ENCODE data around the gene ABRAXAS1.

Gene ABRAXAS1

GRCh38 chr4:83454686-83455085 lies 30.2 kb downstream of the ABRAXAS1 start:
- no peak for DNase-seq (ENCODE audit: low read depth in 2 of 3, low spot score in 1 of 3)

- DNase-seq (ENCODE audit: low read depth in 2 of 3, low spot score in 1 of 3): no peak
Observed at GRCh38 chr4:83449009-83449408, 35.9 kb downstream of the ABRAXAS1 start.

- DNase-seq (ENCODE audit: low read depth in 2 of 3, low spot score in 1 of 3): no peak
Observed at GRCh38 chr4:83440899-83441298, 44.0 kb downstream of the ABRAXAS1 start.

GRCh38 chr4:83440148-83440814 lies 44.6 kb downstream of the ABRAXAS1 start:
- DNase-seq (ENCODE audit: low read depth in 2 of 3, low spot score in 1 of 3): no peak

GRCh38 chr4:83438719-83439118 lies 46.2 kb downstream of the ABRAXAS1 start:
- DNase-seq (ENCODE audit: low read depth in 2 of 3, low spot score in 1 of 3): no peak

GRCh38 chr4:83436680-83437079 lies 48.2 kb downstream of the ABRAXAS1 start:
- no peak for DNase-seq (ENCODE audit: low read depth in 2 of 3, low spot score in 1 of 3)

- no peak for DNase-seq (ENCODE audit: low read depth in 2 of 3, low spot score in 1 of 3)
Observed at GRCh38 chr4:83431200-83431599, 53.7 kb downstream of the ABRAXAS1 start.

- DNase-seq (ENCODE audit: low read depth in 2 of 3, low spot score in 1 of 3): no peak
Observed at GRCh38 chr4:83418211-83418610, 66.7 kb downstream of the ABRAXAS1 start.

- no peak for DNase-seq (ENCODE audit: low read depth in 2 of 3, low spot score in 1 of 3)
Observed at GRCh38 chr4:83417566-83417965, 67.3 kb downstream of the ABRAXAS1 start.

- no peak for DNase-seq (ENCODE audit: low read depth in 2 of 3, low spot score in 1 of 3)
Observed at GRCh38 chr4:83413676-83414075, 71.2 kb downstream of the ABRAXAS1 start.

All from stimulated activated CD4-positive, alpha-beta T cell treated with anti-CD3 and anti-CD28 coated beads, Interleukin-12 subunit alpha, Interleukin-12 subunit beta, amount 100 ng/mL, for 48 hours (primary cell).